SK-N-SH treated with all-trans-retinoic acid at 6 μM for 48 hours (cell line): Measurements from ENCODE around the gene TBC1D9.

Source experiments
- ATAC-seq: fragments of 200-7000 bp; cut with Tn5 transposase; 3 replicates; pipeline ENCODE4 v1.9.1; 2020; ENCODE audit warnings: mild to moderate bottlenecking, moderate library complexity
- BACH2 ChIP-seq: fragments of 250-450 bp; sonication (Bioruptor Pico); IDR thresholded peaks from 2 replicates; pipeline ENCODE4 v1.9.0; 2021; ENCODE audit warnings: mild to moderate bottlenecking, borderline replicate concordance
- ESRRG ChIP-seq: fragments of 250-450 bp; sonication (Bioruptor Pico); IDR thresholded peaks from 2 replicates; pipeline ENCODE4 v1.6.1; 2021; ENCODE audit warnings: mild to moderate bottlenecking
- GLIS3 ChIP-seq: fragments of 250-450 bp; sonication (Bioruptor Pico); IDR thresholded peaks from 2 replicates; pipeline ENCODE4 v1.5.0; 2020; ENCODE audit warnings: mild to moderate bottlenecking, moderate library complexity
- ISL1 ChIP-seq: fragments of 250-450 bp; sonication (Bioruptor Pico); IDR thresholded peaks from 2 replicates; pipeline ENCODE4 v2.1.2; 2022; ENCODE audit warnings: mild to moderate bottlenecking, moderate library complexity
- OSR1 ChIP-seq: fragments of 250-450 bp; sonication (Bioruptor Pico); IDR thresholded peaks from 2 replicates; pipeline ENCODE4 v1.8.0; 2022; ENCODE audit warnings: moderate library complexity, mild to moderate bottlenecking, inconsistent platforms
- PATZ1 ChIP-seq: fragments of 250-450 bp; sonication (Bioruptor Pico); IDR thresholded peaks from 2 replicates; pipeline ENCODE4 v1.8.0; 2020; ENCODE audit warnings: mild to moderate bottlenecking, moderate library complexity, borderline replicate concordance
- POU6F1 ChIP-seq: fragments of 250-450 bp; sonication (Bioruptor Pico); IDR thresholded peaks from 2 replicates; pipeline ENCODE4 v1.8.0; 2021; ENCODE audit warnings: low read depth, mild to moderate bottlenecking, moderate library complexity, borderline replicate concordance
- PPARA ChIP-seq: fragments of 250-450 bp; sonication (Bioruptor Pico); IDR thresholded peaks from 2 replicates; pipeline ENCODE4 v1.5.0; 2020; ENCODE audit warnings: mild to moderate bottlenecking, borderline replicate concordance
- RARB ChIP-seq: fragments of 250-450 bp; sonication (Bioruptor Pico); IDR thresholded peaks from 2 replicates; pipeline ENCODE4 v1.8.0; 2021; ENCODE audit warnings: mild to moderate bottlenecking, moderate library complexity
- SNAI2 ChIP-seq: fragments of 250-450 bp; sonication (Bioruptor Pico); IDR thresholded peaks from 2 replicates; pipeline ENCODE4 v1.5.0; 2020; ENCODE audit warnings: mild to moderate bottlenecking, moderate library complexity
- TCF4 ChIP-seq: fragments of 250-450 bp; sonication (Bioruptor Pico); IDR thresholded peaks from 2 replicates; pipeline ENCODE4 v1.8.0; 2021; ENCODE audit warnings: mild to moderate bottlenecking, moderate library complexity, borderline replicate concordance
- TOX ChIP-seq: fragments of 250-450 bp; sonication (Bioruptor Pico); IDR thresholded peaks from 2 replicates; pipeline ENCODE4 v1.8.0; 2021; ENCODE audit warnings: mild to moderate bottlenecking, moderate library complexity, borderline replicate concordance
- TSHZ2 ChIP-seq: fragments of 250-450 bp; sonication (Bioruptor Pico); IDR thresholded peaks from 2 replicates; pipeline ENCODE4 v1.5.0; 2020; ENCODE audit warnings: mild to moderate bottlenecking, moderate library complexity
- ZC3H10 ChIP-seq: fragments of 250-450 bp; sonication (Bioruptor Pico); IDR thresholded peaks from 2 replicates; pipeline ENCODE4 v1.5.1; 2021; ENCODE audit warnings: mild to moderate bottlenecking, moderate library complexity
- ZFP3 ChIP-seq: fragments of 250-450 bp; sonication (Bioruptor Pico); IDR thresholded peaks from 2 replicates; pipeline ENCODE4 v1.5.0; 2020; ENCODE audit warnings: mild to moderate bottlenecking, moderate library complexity
- ZFP30 ChIP-seq: fragments of 450-650 bp; formaldehyde crosslinking; IDR thresholded peaks from 2 replicates; pipeline ENCODE4 v1.5.0; 2022; ENCODE audit warnings: mild to moderate bottlenecking, moderate library complexity
- ZNF565 ChIP-seq: fragments of 450-650 bp; formaldehyde crosslinking; conservative IDR thresholded peaks from 2 replicates; pipeline ENCODE4 v1.5.0; 2020; ENCODE audit warnings: low read depth, mild to moderate bottlenecking, moderate library complexity
- ZNF70 ChIP-seq: fragments of 450-650 bp; formaldehyde crosslinking; IDR thresholded peaks from 2 replicates; pipeline ENCODE4 v1.5.0; 2020; ENCODE audit warnings: mild to moderate bottlenecking, moderate library complexity
- ZNF8 ChIP-seq: fragments of 450-650 bp; formaldehyde crosslinking; IDR thresholded peaks from 2 replicates; pipeline ENCODE4 v1.5.0; 2020; ENCODE audit warnings: mild to moderate bottlenecking, moderate library complexity
- TF ChIP-seq, protein P1 (sequence below): fragments of 250-450 bp; sonication (Bioruptor Pico); IDR thresholded peaks from 2 replicates; pipeline ENCODE4 v1.5.1; 2021; ENCODE audit warnings: mild to moderate bottlenecking, moderate library complexity
- TF ChIP-seq, protein P2 (sequence below): fragments of 250-450 bp; sonication (Bioruptor Pico); IDR thresholded peaks from 2 replicates; pipeline ENCODE4 v1.5.1; 2020; ENCODE audit warnings: low read depth, mild to moderate bottlenecking, moderate library complexity

The TBC1D9 gene

DNA sequence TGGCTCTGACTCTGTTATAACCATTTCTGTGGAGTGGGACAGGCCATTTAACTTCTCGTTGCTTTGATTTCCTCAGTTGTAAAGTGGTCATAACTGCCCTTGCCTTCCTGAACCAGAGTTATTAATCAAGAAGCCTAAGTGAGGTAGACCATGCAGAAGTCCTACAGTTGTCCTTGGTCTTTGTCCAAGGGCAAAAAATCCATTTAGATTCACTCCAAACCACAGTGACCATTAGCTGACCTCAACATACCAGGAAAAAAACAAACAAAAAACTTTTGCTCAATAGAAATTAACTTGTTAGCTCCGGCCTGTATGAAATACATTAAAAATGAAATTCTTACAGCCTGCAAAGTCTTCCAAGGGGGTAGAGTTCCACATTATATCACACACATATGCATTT, 52.7 kb downstream of the TBC1D9 start:
- TF ChIP-seq TOX (CRISPR knock-in tag) (no peak), TSHZ2 (CRISPR knock-in tag) (no peak), TCF4 (no peak), ZFP30 (no peak), ISL1 (CRISPR knock-in tag) (no peak), ESRRG (CRISPR knock-in tag) (no peak), RARB (CRISPR knock-in tag) (no peak), POU6F1 (CRISPR knock-in tag) (no peak), ZNF70 (CRISPR knock-in tag) (no peak), ZC3H10 (no peak), BACH2 (CRISPR knock-in tag) (no peak), ZNF565 (no peak), GLIS3 (CRISPR knock-in tag) (no peak), PATZ1 (CRISPR knock-in tag) (no peak), SNAI2 (no peak)
- TF ChIP-seq, protein P1, sequence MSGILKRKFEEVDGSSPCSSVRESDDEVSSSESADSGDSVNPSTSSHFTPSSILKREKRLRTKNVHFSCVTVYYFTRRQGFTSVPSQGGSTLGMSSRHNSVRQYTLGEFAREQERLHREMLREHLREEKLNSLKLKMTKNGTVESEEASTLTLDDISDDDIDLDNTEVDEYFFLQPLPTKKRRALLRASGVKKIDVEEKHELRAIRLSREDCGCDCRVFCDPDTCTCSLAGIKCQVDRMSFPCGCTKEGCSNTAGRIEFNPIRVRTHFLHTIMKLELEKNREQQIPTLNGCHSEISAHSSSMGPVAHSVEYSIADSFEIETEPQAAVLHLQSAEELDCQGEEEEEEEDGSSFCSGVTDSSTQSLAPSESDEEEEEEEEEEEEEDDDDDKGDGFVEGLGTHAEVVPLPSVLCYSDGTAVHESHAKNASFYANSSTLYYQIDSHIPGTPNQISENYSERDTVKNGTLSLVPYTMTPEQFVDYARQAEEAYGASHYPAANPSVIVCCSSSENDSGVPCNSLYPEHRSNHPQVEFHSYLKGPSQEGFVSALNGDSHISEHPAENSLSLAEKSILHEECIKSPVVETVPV (CRISPR knock-in tag), result no peak
- TF ChIP-seq, protein P2, sequence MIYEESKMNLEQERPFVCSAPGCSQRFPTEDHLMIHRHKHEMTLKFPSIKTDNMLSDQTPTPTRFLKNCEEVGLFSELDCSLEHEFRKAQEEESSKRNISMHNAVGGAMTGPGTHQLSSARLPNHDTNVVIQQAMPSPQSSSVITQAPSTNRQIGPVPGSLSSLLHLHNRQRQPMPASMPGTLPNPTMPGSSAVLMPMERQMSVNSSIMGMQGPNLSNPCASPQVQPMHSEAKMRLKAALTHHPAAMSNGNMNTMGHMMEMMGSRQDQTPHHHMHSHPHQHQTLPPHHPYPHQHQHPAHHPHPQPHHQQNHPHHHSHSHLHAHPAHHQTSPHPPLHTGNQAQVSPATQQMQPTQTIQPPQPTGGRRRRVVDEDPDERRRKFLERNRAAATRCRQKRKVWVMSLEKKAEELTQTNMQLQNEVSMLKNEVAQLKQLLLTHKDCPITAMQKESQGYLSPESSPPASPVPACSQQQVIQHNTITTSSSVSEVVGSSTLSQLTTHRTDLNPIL (CRISPR knock-in tag), result no peak
- no peak for ATAC-seq

- TF ChIP-seq TCF4, result no peak
- TF ChIP-seq BACH2 (CRISPR knock-in tag), result no peak
- TF ChIP-seq OSR1, result no peak
- no peak for TF ChIP-seq PPARA (CRISPR knock-in tag)
- no peak for ATAC-seq
Measured at GRCh38 chr4:140702096-140702757, 54.0 kb downstream of the TBC1D9 start.

- ATAC-seq, result no peak
- TF ChIP-seq TSHZ2 (CRISPR knock-in tag) (no peak), PPARA (CRISPR knock-in tag) (no peak), ZNF565 (no peak), RARB (CRISPR knock-in tag) (no peak), ZNF70 (CRISPR knock-in tag) (no peak), ZNF8 (no peak), GLIS3 (CRISPR knock-in tag) (no peak), ZFP30 (no peak), ZFP3 (CRISPR knock-in tag) (no peak), ISL1 (CRISPR knock-in tag) (no peak), POU6F1 (CRISPR knock-in tag) (no peak), PATZ1 (CRISPR knock-in tag) (no peak), BACH2 (CRISPR knock-in tag) (no peak), OSR1 (no peak)
Measured at GRCh38 chr4:140701071-140701470, 55.1 kb downstream of the TBC1D9 start.
